ENCODE data around the gene SLC27A5. TPM values are rescaled to one million over a fixed set of nuclear protein-coding genes. Genes with fewer than 3 reads are reported as not detected.

The SLC27A5 gene
- total and polyA plus RNA-seq, 9 of the 15 experiments (the other 6 are each of a cell fraction or from before 2014, with no cell fraction given), result 42.2 to 318 (median 64.7) TPM

GRCh38 chr19:58559275-58560006 is 47.6 kb upstream of the SLC27A5 start (continued):
- TF ChIP-seq PATZ1 (CRISPR knock-in tag; IDR thresholded peaks at IDR 0.05; ENCODE audit: borderline replicate concordance), result 0 out of 2 replicates have a peak, but pooled peaks have one; percentile 60
- no peak for TF ChIP-seq PTRF (tag; IDR thresholded peaks at IDR 0.05)
- no peak for TF ChIP-seq ZBTB26 (CRISPR knock-in tag; IDR thresholded peaks at IDR 0.05)
- 0 out of 2 replicates have a peak, but pooled peaks have one; percentile 10 for TF ChIP-seq GATA2 (CRISPR knock-in tag; IDR thresholded peaks at IDR 0.05)
- TF ChIP-seq POLR2AphosphoS5 (IDR thresholded peaks at IDR 0.05; ENCODE audit: control insufficient read depth, insufficient read depth, low read depth, low read length), result peak; percentile 63
- TF ChIP-seq HES1 (IDR thresholded peaks at IDR 0.05; ENCODE audit: low read depth), result peak; percentile 28; the same call in 1 of the 2 replicates
- no peak for TF ChIP-seq SAFB2 (IDR thresholded peaks at IDR 0.05; ENCODE audit: borderline replicate concordance, low read depth, low read length, severe bottlenecking)
- no peak for TF ChIP-seq PTTG1 (tag; IDR thresholded peaks at IDR 0.05; ENCODE audit: low read depth)
- TF ChIP-seq ARNT (IDR thresholded peaks at IDR 0.05), result peak in 1 of 2 experiments; percentile 79; a peak in 2 of 4 replicates
- TF ChIP-seq SIN3B (IDR thresholded peaks at IDR 0.05; ENCODE audit: low read depth), result peak; percentile 41; the same call in 1 of the 2 replicates
- no peak for TF ChIP-seq RBM22 (IDR thresholded peaks at IDR 0.05; ENCODE audit: low read depth, low read length, poor library complexity, severe bottlenecking)
- TF ChIP-seq UBTF (IDR thresholded peaks at IDR 0.05; ENCODE audit: borderline replicate concordance in 1 of 2, low read depth in 2 of 2, low read length in 2 of 2), result no peak
- TF ChIP-seq TCF3 (CRISPR knock-in tag; IDR thresholded peaks at IDR 0.05), result 0 out of 2 replicates have a peak, but pooled peaks have one; percentile 22
- no peak for TF ChIP-seq ZNF695 (CRISPR knock-in tag; IDR thresholded peaks at IDR 0.05)
- TF ChIP-seq SNAPC5 (CRISPR knock-in tag; IDR thresholded peaks at IDR 0.05), result no peak
- TF ChIP-seq RNF2 (IDR thresholded peaks at IDR 0.05), result peak; percentile 89
- TF ChIP-seq NFE2L1 (tag; IDR thresholded peaks at IDR 0.05; ENCODE audit: borderline replicate concordance, low read depth), result no peak
- TF ChIP-seq YY1 (IDR thresholded peaks at IDR 0.05; ENCODE audit: borderline replicate concordance in 1 of 3, control insufficient read depth in 1 of 3, extremely low read depth in 1 of 3, insufficient read depth in 3 of 3, insufficient read length in 1 of 3, insufficient replicate concordance in 2 of 3, low read depth in 1 of 3, low read length in 2 of 3), result peak in 2 of 3 experiments; percentile 40 to 72
- no peak for TF ChIP-seq DNMT1 (IDR thresholded peaks at IDR 0.05)
- TF ChIP-seq MXI1 (IDR thresholded peaks at IDR 0.05; ENCODE audit: low read depth, low read length), result peak; percentile 78

Data from K562 (cell line).